ENCODE data around the gene PLK3.

The PLK3 gene

DNA sequence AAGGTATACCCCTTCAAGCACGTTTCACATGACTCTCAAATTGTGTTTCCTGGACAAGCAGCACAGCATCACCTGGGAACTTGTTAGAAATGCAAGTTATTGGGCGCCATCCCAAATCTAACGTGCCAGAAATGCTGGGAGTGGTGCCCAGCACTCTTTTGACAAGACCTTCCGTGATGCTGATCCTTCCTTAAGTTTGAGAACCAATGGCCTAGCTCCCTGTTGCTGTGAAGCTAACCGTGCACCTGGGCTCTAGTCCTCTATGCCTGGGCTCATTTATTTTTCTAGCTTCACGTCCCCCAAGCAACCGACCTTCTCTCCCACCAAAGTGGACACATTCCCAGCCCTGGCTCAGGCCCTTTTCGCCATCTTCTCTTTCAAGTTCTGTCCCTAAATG, 16.5 kb upstream of the PLK3 start:
- H3K4me3 ChIP-seq (ENCODE audit: control insufficient read depth, low read depth, low read length) = peak overlapping the region; percentile 15
- no peak for DNase-seq (ENCODE audit: low read depth)
- TF ChIP-seq, protein P1, sequence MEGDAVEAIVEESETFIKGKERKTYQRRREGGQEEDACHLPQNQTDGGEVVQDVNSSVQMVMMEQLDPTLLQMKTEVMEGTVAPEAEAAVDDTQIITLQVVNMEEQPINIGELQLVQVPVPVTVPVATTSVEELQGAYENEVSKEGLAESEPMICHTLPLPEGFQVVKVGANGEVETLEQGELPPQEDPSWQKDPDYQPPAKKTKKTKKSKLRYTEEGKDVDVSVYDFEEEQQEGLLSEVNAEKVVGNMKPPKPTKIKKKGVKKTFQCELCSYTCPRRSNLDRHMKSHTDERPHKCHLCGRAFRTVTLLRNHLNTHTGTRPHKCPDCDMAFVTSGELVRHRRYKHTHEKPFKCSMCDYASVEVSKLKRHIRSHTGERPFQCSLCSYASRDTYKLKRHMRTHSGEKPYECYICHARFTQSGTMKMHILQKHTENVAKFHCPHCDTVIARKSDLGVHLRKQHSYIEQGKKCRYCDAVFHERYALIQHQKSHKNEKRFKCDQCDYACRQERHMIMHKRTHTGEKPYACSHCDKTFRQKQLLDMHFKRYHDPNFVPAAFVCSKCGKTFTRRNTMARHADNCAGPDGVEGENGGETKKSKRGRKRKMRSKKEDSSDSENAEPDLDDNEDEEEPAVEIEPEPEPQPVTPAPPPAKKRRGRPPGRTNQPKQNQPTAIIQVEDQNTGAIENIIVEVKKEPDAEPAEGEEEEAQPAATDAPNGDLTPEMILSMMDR (conservative IDR thresholded peaks at IDR 0.05; ENCODE audit: control insufficient read depth, insufficient read depth, low read depth, low read length) = no peak

GRCh38 chr1:44784094-44785028, 15.8 kb upstream of the PLK3 start:
- DNase-seq (ENCODE audit: low read depth) = no peak
- H3K4me3 ChIP-seq (ENCODE audit: control insufficient read depth, low read depth, low read length) = peak overlapping the region; percentile 15
- TF ChIP-seq, protein P1 (conservative IDR thresholded peaks at IDR 0.05; ENCODE audit: control insufficient read depth, insufficient read depth, low read depth, low read length) = no peak

DNA sequence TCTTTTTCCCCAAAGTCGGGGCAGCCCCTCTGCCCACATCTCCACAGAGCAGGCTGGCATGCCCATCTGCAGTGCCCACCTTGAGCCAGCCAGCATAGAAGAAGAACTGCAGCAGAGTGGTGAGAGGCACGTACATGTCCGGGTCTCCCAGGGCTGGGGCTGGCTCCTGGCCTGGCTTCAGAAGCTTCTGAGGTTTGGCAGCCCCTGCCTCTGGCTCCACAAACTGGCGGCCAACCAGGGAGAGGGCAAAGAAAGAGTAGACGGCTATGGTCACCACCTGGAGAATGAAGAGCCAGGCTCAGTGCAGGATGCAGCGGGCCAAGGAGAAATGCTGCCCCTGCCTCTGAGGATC, 15.2 kb upstream of the PLK3 start:
- DNase-seq (ENCODE audit: low read depth) = no peak
- no peak overlapping the region for H3K4me3 ChIP-seq (ENCODE audit: control insufficient read depth, low read depth, low read length)
- TF ChIP-seq, protein P1 (conservative IDR thresholded peaks at IDR 0.05; ENCODE audit: control insufficient read depth, insufficient read depth, low read depth, low read length) = no peak

- TF ChIP-seq, protein P1 (conservative IDR thresholded peaks at IDR 0.05; ENCODE audit: control insufficient read depth, insufficient read depth, low read depth, low read length) = no peak
- no peak for DNase-seq (ENCODE audit: low read depth)
- peak overlapping the region; percentile 36 for H3K4me3 ChIP-seq (ENCODE audit: control insufficient read depth, low read depth, low read length)
These were observed 14.6 kb upstream of the PLK3 start for GRCh38 chr1:44785501-44786137.

- H3K4me3 ChIP-seq (ENCODE audit: control insufficient read depth, low read depth, low read length) = peak overlapping the region; percentile 36
- DNase-seq (ENCODE audit: low read depth) = peak; percentile 58
- TF ChIP-seq, protein P1 (conservative IDR thresholded peaks at IDR 0.05; ENCODE audit: control insufficient read depth, insufficient read depth, low read depth, low read length) = peak; percentile 93
These were observed 13.9 kb upstream of the PLK3 start for GRCh38 chr1:44786138-44786840.

GRCh38 chr1:44786841-44787426, 13.2 kb upstream of the PLK3 start:
- TF ChIP-seq, protein P1 (conservative IDR thresholded peaks at IDR 0.05; ENCODE audit: control insufficient read depth, insufficient read depth, low read depth, low read length) = no peak
- DNase-seq (ENCODE audit: low read depth) = no peak
- no peak overlapping the region for H3K4me3 ChIP-seq (ENCODE audit: control insufficient read depth, low read depth, low read length)
